PC-9 (cell line): ENCODE measurements around the gene CEACAM1. TPM values are rescaled to one million over a fixed set of nuclear protein-coding genes. Genes with fewer than 3 reads are reported as not detected.

ENCODE experiments used
- BruUV-seq: library from RNA; stranded (reverse); fragments of 400-500 nt; replicated peaks from 2 replicates; lab custom pipeline; 2021; lab: Mats Ljungman, UMichigan
- CTCF ChIA-PET: fragments of 300-600 bp; sonication (Branson Sonifier 250); formaldehyde crosslinking; loops from one replicate; lab custom pipeline; 2022; ENCODE audit warnings: antibody characterized with exemption; lab: Charles Lee
- POLR2A ChIA-PET: fragments of 300-600 bp; sonication (Branson Sonifier 250); formaldehyde crosslinking; loops from one replicate; lab custom pipeline; 2022; ENCODE audit warnings: antibody characterized with exemption; ENCODE audit not compliant: unreplicated experiment; lab: Charles Lee
- DNase-seq, 2 experiments: peaks; one replicate each; pipeline versions ENCODE4 v3.0.0 to v3.0.0-alpha.2; 2015 to 2022; ENCODE audit warnings: mixed read lengths in 1 of 2
- H2AFZ ChIP-seq: fragments of 200-600 bp; sonication (generic); 2 replicates; pipeline ENCODE4 v1.8.1; 2017; ENCODE audit warnings: antibody characterized with exemption
- H3F3A ChIP-seq: fragments of 200-600 bp; sonication (generic); 2 replicates; pipeline ENCODE4 v1.8.1; 2017; ENCODE audit warnings: antibody characterized with exemption, mild to moderate bottlenecking, low read depth; ENCODE audit not compliant: insufficient read depth
- H3K27ac ChIP-seq: fragments of 200-600 bp; sonication (generic); 2 replicates; pipeline ENCODE4 v1.6.1; 2016; ENCODE audit warnings: mixed run types
- H3K27me3 ChIP-seq: fragments of 200-600 bp; sonication (generic); 2 replicates; pipeline ENCODE4 v1.6.1; 2016; ENCODE audit warnings: low read depth, mixed run types; ENCODE audit not compliant: insufficient read depth
- H3K36me3 ChIP-seq: fragments of 200-600 bp; sonication (generic); 2 replicates; pipeline ENCODE4 v1.6.1; 2016; ENCODE audit warnings: low read depth, mixed run types
- H3K4me1 ChIP-seq: fragments of 200-600 bp; sonication (generic); replicated peaks from 2 replicates; pipeline ENCODE4 v1.6.1; 2016; ENCODE audit warnings: mixed run types; ENCODE audit not compliant: insufficient read depth
- H3K4me2 ChIP-seq: fragments of 200-600 bp; sonication (generic); 2 replicates; pipeline ENCODE4 v1.6.1; 2017; ENCODE audit warnings: mixed run types
- H3K4me3 ChIP-seq: fragments of 200-600 bp; sonication (generic); 2 replicates; pipeline ENCODE4 v1.6.1; 2016; ENCODE audit warnings: mixed run types
- H3K79me2 ChIP-seq: fragments of 200-600 bp; sonication (generic); 2 replicates; pipeline ENCODE4 v1.6.1; 2017; ENCODE audit warnings: low read depth, mixed run types
- H3K9me2 ChIP-seq: fragments of 200-600 bp; sonication (generic); 2 replicates; pipeline ENCODE4 v1.8.1; 2017; ENCODE audit warnings: mild to moderate bottlenecking; ENCODE audit not compliant: insufficient read depth
- H3K9me3 ChIP-seq: fragments of 200-600 bp; sonication (generic); 2 replicates; pipeline ENCODE4 v1.8.1; 2016; ENCODE audit warnings: low read depth; ENCODE audit not compliant: insufficient read depth
- H4K20me1 ChIP-seq: fragments of 200-600 bp; sonication (generic); 2 replicates; pipeline ENCODE4 v1.8.1; 2017; ENCODE audit not compliant: insufficient read depth
- EZH2 ChIP-seq: fragments of 200-600 bp; sonication (generic); IDR thresholded peaks from 2 replicates; pipeline ENCODE4 v1.8.0; 2017; ENCODE audit warnings: antibody characterized with exemption, low read depth
- intact Hi-C: fragments of 100-400 bp; cut with micrococcal nuclease; formaldehyde crosslinking; loops from one replicate; pipeline ENCODE4 v1.10.0; 2022; ENCODE audit not compliant: unreplicated experiment
- total RNA-seq: library from RNA; stranded (reverse); gene quantifications from 2 replicates; pipeline ENCODE4 v1.2.3, GENCODE V29; 2021
- TF ChIP-seq, protein P1 (sequence below): fragments of 200-600 bp; sonication (generic); conservative IDR thresholded peaks from 2 replicates; pipeline ENCODE4 v1.6.1; 2017; ENCODE audit warnings: mixed run types, antibody characterized with exemption, mild to moderate bottlenecking, moderate library complexity

Gene CEACAM1
- total RNA-seq, 1 experiment from 2014 or later = 1.6 TPM

DNA sequence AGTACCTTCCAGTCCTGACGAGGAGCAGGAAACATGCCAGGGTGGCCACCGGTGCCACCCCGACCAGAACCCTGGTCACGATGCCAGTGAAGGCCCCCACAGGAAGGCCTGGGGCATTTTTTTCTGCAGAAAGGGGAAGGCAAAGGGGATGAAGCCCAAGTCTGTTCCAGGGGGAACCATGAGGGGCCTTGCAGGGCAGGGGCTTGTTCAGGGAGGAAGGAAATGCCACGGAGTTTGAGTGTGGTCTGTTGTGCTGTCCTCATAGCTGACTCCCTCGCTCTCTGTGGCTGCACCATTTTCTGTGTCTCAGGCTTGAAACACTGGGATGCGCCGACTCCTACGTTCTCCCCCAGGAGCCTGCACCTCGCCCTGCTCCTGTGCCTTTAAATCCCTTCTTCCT, 27.5 kb upstream of the CEACAM1 start:
- intact Hi-C loops = no loop called here
- no TSS peak for BruUV-seq
- TF ChIP-seq, protein P1, sequence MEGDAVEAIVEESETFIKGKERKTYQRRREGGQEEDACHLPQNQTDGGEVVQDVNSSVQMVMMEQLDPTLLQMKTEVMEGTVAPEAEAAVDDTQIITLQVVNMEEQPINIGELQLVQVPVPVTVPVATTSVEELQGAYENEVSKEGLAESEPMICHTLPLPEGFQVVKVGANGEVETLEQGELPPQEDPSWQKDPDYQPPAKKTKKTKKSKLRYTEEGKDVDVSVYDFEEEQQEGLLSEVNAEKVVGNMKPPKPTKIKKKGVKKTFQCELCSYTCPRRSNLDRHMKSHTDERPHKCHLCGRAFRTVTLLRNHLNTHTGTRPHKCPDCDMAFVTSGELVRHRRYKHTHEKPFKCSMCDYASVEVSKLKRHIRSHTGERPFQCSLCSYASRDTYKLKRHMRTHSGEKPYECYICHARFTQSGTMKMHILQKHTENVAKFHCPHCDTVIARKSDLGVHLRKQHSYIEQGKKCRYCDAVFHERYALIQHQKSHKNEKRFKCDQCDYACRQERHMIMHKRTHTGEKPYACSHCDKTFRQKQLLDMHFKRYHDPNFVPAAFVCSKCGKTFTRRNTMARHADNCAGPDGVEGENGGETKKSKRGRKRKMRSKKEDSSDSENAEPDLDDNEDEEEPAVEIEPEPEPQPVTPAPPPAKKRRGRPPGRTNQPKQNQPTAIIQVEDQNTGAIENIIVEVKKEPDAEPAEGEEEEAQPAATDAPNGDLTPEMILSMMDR = no peak
- no peak for TF ChIP-seq EZH2
- no peaks in the 10 kb centered on the region for H3K36me3 ChIP-seq
- no peaks in the 10 kb centered on the region for H3K9me3 ChIP-seq
- CTCF ChIA-PET = no interaction called here
- DNase-seq = no peak
- H3K4me1 ChIP-seq = no peaks in the 10 kb centered on the region
- no peaks in the 10 kb centered on the region for H3F3A ChIP-seq
- H3K27ac ChIP-seq = no peak overlapping the region
- H3K9me2 ChIP-seq = no peaks in the 10 kb centered on the region
- no peak overlapping the region for H3K4me2 ChIP-seq
- POLR2A ChIA-PET = no interaction called here
- no peak overlapping the region for H3K4me3 ChIP-seq
- no peaks in the 10 kb centered on the region for H3K27me3 ChIP-seq
- no peaks in the 10 kb centered on the region for H3K79me2 ChIP-seq
- H2AFZ ChIP-seq = no peak overlapping the region
- H4K20me1 ChIP-seq = no peaks in the 10 kb centered on the region

DNA sequence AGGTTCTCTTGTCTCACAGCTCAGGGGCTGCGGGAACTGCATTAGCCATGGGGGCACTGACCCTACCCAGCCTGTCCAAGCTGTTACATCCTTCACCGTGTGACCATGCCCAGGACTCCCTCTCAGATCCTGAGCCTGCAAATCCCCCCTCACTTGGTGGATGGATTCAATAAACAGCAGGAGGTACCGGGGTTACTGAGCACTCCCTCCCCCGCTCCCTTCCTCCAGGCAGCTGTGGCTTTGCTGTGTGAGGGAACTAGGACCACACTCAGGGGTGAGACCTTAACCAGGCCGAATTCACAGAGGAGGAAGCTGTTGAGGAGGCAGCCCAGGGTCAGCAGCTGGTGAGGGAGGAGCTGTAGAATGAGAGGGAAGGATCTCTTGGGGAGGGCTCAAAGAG, 27.0 kb upstream of the CEACAM1 start:
- no peak for TF ChIP-seq EZH2
- TF ChIP-seq, protein P1 = no peak
- H3K4me2 ChIP-seq = no peak overlapping the region
- H3K36me3 ChIP-seq = no peaks in the 10 kb centered on the region
- H2AFZ ChIP-seq = no peak overlapping the region
- no peaks in the 10 kb centered on the region for H3F3A ChIP-seq
- no peaks in the 10 kb centered on the region for H3K4me1 ChIP-seq
- H3K27ac ChIP-seq = no peak overlapping the region
- POLR2A ChIA-PET = no interaction called here
- CTCF ChIA-PET = interaction anchor here (0.6 kb wide), 1 partner anchor 123 kb away, joined by 3 read pairs; no protein-coding TSS in a partner anchor
- H3K27me3 ChIP-seq = no peaks in the 10 kb centered on the region
- H3K79me2 ChIP-seq = no peaks in the 10 kb centered on the region
- H3K4me3 ChIP-seq = no peak overlapping the region
- no peaks in the 10 kb centered on the region for H3K9me3 ChIP-seq
- no peaks in the 10 kb centered on the region for H3K9me2 ChIP-seq
- no peaks in the 10 kb centered on the region for H4K20me1 ChIP-seq
- no TSS peak for BruUV-seq
- intact Hi-C loops = no loop called here
- no peak for DNase-seq

DNA sequence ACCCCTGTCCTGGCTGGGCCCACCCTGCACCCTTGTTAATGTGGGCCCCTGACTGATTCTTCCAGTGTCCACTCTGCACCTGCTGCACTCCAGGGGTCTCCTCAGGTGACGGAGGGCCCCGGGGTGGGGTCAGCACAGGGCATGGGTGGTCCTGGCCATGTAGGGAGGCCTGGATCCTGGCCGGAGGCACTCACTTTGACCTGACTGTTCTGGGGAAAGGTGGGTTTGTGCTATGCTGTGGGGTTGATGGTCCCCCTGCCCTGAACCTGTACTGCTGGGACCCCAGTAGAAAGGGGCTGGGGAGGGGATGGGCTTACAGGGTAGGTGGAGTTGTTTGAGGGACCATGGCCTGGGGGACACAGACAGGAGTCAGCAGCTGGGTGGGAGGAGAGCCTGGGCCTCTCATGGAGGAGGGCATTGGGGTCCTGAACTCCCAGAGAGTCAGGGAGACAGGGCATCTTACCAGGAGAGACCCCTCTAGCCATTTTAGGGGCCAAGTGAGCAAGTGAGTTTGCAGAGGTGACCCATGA, 25.8 kb upstream of the CEACAM1 start:
- Histone ChIP-seq H3K4me2 (no peak overlapping the region), H3K9me2 (no peaks in the 10 kb centered on the region), H3K79me2 (no peaks in the 10 kb centered on the region), H3K4me1 (no peaks in the 10 kb centered on the region), H3K27me3 (no peaks in the 10 kb centered on the region), H3K27ac (no peak overlapping the region), H4K20me1 (no peaks in the 10 kb centered on the region), H3K4me3 (no peak overlapping the region), H3K36me3 (no peaks in the 10 kb centered on the region), H3F3A (no peaks in the 10 kb centered on the region), H3K9me3 (no peaks in the 10 kb centered on the region), H2AFZ (no peak overlapping the region)
- POLR2A ChIA-PET = no interaction called here
- no TSS peak for BruUV-seq
- intact Hi-C loops = no loop called here
- CTCF ChIA-PET = no interaction called here
- no peak for DNase-seq
- TF ChIP-seq, protein P1 = no peak
- TF ChIP-seq EZH2 = no peak
